Fibroblast of lung (primary cell): ENCODE results near the gene EEF2K. TPM values are rescaled to one million over a fixed set of nuclear protein-coding genes. Genes with fewer than 3 reads are reported as not detected.

Source experiments
- DNase-seq, 2 donors: peaks; one replicate each; pipeline versions ENCODE4 v3.0.0 to v3.0.0-alpha.2; 2010; ENCODE audit warnings: low read depth in 2 of 2
- H2AFZ ChIP-seq: 2 replicates; pipeline ENCODE4 v1.5.1; 2012; ENCODE audit warnings: low read length, control low read depth, inconsistent platforms
- H3K27ac ChIP-seq: 2 replicates; pipeline ENCODE4 v1.5.1; 2011; ENCODE audit warnings: low read length, control low read depth; ENCODE audit not compliant: insufficient read depth
- H3K27me3 ChIP-seq: 2 replicates; pipeline ENCODE4 v1.5.1; 2011; ENCODE audit warnings: mild to moderate bottlenecking, low read length; ENCODE audit not compliant: control insufficient read depth, insufficient read depth
- H3K36me3 ChIP-seq: 2 replicates; pipeline ENCODE4 v1.5.1; 2011; ENCODE audit warnings: low read length; ENCODE audit not compliant: control insufficient read depth, insufficient read depth
- H3K4me1 ChIP-seq: 2 replicates; pipeline ENCODE4 v1.5.1; 2011; ENCODE audit warnings: low read length; ENCODE audit not compliant: control insufficient read depth, insufficient read depth; ENCODE audit errors: extremely low read depth
- H3K4me2 ChIP-seq: 2 replicates; pipeline ENCODE4 v1.5.1; 2011; ENCODE audit warnings: low read length, control low read depth; ENCODE audit not compliant: insufficient read depth; ENCODE audit errors: extremely low read depth
- H3K4me3 ChIP-seq, 4 experiments: fragments of 200-600 bp in 1 of 4; sonication (generic) in 1 of 4; replicated peaks in 1 of 4; 2 replicates each; pipeline ENCODE4 v1.5.1; 2011 to 2016; ENCODE audit warnings: low read length in 4 of 4, low read depth in 3 of 4, mild to moderate bottlenecking in 3 of 4, control low read depth in 2 of 4, inconsistent platforms in 1 of 4, mixed read lengths in 1 of 4; ENCODE audit not compliant: insufficient read depth in 1 of 4; ENCODE audit errors: control extremely low read depth in 1 of 4
- H3K79me2 ChIP-seq: 2 replicates; pipeline ENCODE4 v1.5.1; 2012; ENCODE audit warnings: mild to moderate bottlenecking, low read length, inconsistent platforms; ENCODE audit not compliant: control insufficient read depth, insufficient read depth
- H3K9ac ChIP-seq: 2 replicates; pipeline ENCODE4 v1.5.1; 2011; ENCODE audit warnings: mild to moderate bottlenecking, low read length, control low read depth; ENCODE audit not compliant: insufficient read depth
- H3K9me3 ChIP-seq: 2 replicates; pipeline ENCODE4 v1.5.1; 2012; ENCODE audit warnings: low read depth, low read length; ENCODE audit not compliant: control insufficient read depth, insufficient read depth
- H4K20me1 ChIP-seq: 2 replicates; pipeline ENCODE4 v1.5.1; 2011; ENCODE audit warnings: low read length; ENCODE audit not compliant: control insufficient read depth, insufficient read depth; ENCODE audit errors: extremely low read depth
- EZH2 ChIP-seq: IDR thresholded peaks from 2 replicates; pipeline ENCODE4 v1.5.1; 2012; ENCODE audit warnings: low read length, control low read depth, mild to moderate bottlenecking; ENCODE audit errors: missing control alignments
- polyA plus RNA-seq, 2 donors: library from polyadenylated mRNA; depleted of rRNA in 1 of 2; stranded (reverse) in 1 of 2; unstranded in 1 of 2; fragments of >200 nt; gene quantifications; 2 replicates each; pipeline ENCODE4 v1.2.1, GENCODE V29; 2011 to 2012; ENCODE audit warnings: missing spikeins in 1 of 2
- total RNA-seq: library from RNA; depleted of rRNA; stranded (reverse); fragments of >200 nt; gene quantifications from 2 replicates; pipeline ENCODE4 v1.2.1, GENCODE V29; 2014
- TF ChIP-seq, protein P1 (sequence below), 2 donors: IDR thresholded peaks in 1 of 2; conservative IDR thresholded peaks in 1 of 2; 1 replicate in 1 of 2; 2 replicates in 1 of 2; pipeline ENCODE4 v1.5.1; 2011 to 2012; ENCODE audit warnings: low read length in 2 of 2, control low read depth in 1 of 2, inconsistent platforms in 1 of 2, low read depth in 1 of 2, mild to moderate bottlenecking in 1 of 2

The EEF2K gene
- total and polyA plus RNA-seq, 2 donors (not counting 1 experiment from before 2014, with no cell fraction given): 8.9 to 22.6 TPM

DNA sequence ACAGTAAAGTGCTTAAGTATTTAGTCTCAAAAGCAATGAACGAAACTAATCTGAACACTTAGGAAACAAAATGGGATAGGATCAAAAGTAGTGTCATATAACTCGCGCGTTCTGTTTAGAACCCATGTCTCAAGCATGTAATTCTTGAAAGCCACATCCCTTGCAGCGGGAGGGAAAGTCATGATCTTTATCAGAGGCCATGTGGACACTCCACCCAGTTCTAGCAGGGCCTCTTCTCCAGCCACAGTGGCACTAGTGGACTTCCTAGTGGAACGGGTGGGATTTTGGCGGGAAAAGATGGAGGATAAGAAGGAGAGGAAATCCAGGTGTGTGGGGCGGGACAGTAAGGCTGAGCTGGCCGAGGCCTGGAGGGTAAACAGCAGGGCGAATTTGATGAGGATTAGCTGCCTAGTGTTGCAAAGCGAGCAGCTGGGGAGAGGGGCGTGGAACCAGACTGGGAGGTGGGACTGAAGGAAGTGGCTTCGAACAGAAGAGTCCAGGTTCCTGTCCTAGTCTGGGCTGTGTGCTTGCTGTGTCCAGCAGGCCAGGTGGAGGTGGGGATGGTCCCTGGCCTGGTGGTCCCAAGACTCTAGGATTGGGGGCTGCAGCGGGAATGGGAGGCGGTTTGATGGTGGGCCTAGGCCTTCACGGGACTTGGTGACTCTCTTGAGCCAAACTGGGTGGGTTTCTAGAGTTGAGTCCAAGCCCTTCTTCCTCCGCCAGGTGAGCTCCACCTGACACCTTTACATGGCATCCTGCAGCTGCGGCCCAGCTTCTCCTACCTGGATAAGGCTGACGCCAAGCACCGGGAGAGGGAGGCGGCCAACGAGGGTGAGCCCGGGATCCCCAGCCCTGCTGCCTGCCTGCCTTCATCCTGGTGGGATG, 107.1 kb downstream of the EEF2K start:
- H3K79me2 ChIP-seq: no peaks in the 10 kb centered on the region
- H3K27ac ChIP-seq: no peak overlapping the region
- no peak for TF ChIP-seq EZH2
- TF ChIP-seq, protein P1, sequence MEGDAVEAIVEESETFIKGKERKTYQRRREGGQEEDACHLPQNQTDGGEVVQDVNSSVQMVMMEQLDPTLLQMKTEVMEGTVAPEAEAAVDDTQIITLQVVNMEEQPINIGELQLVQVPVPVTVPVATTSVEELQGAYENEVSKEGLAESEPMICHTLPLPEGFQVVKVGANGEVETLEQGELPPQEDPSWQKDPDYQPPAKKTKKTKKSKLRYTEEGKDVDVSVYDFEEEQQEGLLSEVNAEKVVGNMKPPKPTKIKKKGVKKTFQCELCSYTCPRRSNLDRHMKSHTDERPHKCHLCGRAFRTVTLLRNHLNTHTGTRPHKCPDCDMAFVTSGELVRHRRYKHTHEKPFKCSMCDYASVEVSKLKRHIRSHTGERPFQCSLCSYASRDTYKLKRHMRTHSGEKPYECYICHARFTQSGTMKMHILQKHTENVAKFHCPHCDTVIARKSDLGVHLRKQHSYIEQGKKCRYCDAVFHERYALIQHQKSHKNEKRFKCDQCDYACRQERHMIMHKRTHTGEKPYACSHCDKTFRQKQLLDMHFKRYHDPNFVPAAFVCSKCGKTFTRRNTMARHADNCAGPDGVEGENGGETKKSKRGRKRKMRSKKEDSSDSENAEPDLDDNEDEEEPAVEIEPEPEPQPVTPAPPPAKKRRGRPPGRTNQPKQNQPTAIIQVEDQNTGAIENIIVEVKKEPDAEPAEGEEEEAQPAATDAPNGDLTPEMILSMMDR (conservative IDR thresholded peaks at IDR 0.05 in 1 of 2, IDR thresholded peaks at IDR 0.05 in 1 of 2; ENCODE audit: low read depth in 1 of 2, low read length in 2 of 2): no peak
- H3K9me3 ChIP-seq: no peaks in the 10 kb centered on the region
- no peak overlapping the region for H2AFZ ChIP-seq
- H3K4me3 ChIP-seq: no peak overlapping the region
- H4K20me1 ChIP-seq: no peaks in the 10 kb centered on the region
- H3K36me3 ChIP-seq: peaks cover 19% of the 10 kb centered on the region
- H3K27me3 ChIP-seq: no peaks in the 10 kb centered on the region
- DNase-seq: no peak
- no peak overlapping the region for H3K4me2 ChIP-seq
- H3K4me1 ChIP-seq: no peaks in the 10 kb centered on the region
- no peak overlapping the region for H3K9ac ChIP-seq

DNA sequence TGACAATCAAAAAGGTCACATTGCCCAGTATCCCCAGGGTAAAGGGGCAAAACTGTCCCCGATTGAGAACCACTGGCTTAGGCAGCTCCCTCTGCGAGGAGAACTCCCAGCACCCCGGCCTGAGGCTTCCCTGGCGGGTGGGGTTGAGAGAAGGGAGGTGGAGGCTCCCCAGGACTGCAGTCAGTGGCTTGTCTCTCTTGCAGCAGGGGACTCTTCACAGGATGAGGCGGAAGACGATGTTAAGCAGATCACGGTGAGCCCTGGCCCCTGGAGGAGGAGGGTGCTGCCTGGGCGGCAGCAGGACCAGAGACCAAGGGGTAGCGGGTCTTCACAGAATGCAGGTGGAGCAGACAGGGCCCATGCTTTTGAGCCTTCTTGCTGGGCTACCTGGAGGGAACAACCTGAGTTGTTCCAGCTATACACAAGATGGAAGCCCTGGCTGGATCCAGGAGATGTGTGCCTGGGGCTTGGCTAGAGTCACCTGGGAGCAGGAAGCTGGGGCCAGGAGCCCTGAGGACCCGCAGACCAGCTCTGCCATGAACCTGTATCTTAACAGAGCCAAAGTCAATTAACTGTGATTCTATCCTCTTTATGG, 107.9 kb downstream of the EEF2K start:
- no peak overlapping the region for H3K4me3 ChIP-seq
- no peak overlapping the region for H2AFZ ChIP-seq
- TF ChIP-seq, protein P1 (conservative IDR thresholded peaks at IDR 0.05 in 1 of 2, IDR thresholded peaks at IDR 0.05 in 1 of 2; ENCODE audit: low read depth in 1 of 2, low read length in 2 of 2): no peak
- no peak for TF ChIP-seq EZH2
- H4K20me1 ChIP-seq: no peaks in the 10 kb centered on the region
- H3K9ac ChIP-seq: no peak overlapping the region
- no peak overlapping the region for H3K27ac ChIP-seq
- no peaks in the 10 kb centered on the region for H3K27me3 ChIP-seq
- H3K4me2 ChIP-seq: no peak overlapping the region
- no peaks in the 10 kb centered on the region for H3K4me1 ChIP-seq
- no peak for DNase-seq
- no peaks in the 10 kb centered on the region for H3K9me3 ChIP-seq
- H3K79me2 ChIP-seq: no peaks in the 10 kb centered on the region
- H3K36me3 ChIP-seq: peaks cover 15% of the 10 kb centered on the region
